ENCODE results near the gene KAT8. TPM values are rescaled to one million over a fixed set of nuclear protein-coding genes. Genes with fewer than 3 reads are reported as not detected.

The KAT8 gene
- total and polyA plus RNA-seq, 2 of the 13 experiments (the other 11 are each of a cell fraction or from before 2014, with no cell fraction given): 79.0 to 84.2 TPM

- TF ChIP-seq GABPA (IDR thresholded peaks at IDR 0.05; ENCODE audit: low read depth, low read length) (no peak), GABPA (CRISPR knock-in tag; IDR thresholded peaks at IDR 0.05; ENCODE audit: low read depth) (no peak), NONO (IDR thresholded peaks at IDR 0.05) (no peak), NONO (CRISPR knock-in tag; conservative IDR thresholded peaks at IDR 0.05) (no peak), ZNF672 (CRISPR knock-in tag; IDR thresholded peaks at IDR 0.05) (no peak), DMAP1 (CRISPR knock-in tag; IDR thresholded peaks at IDR 0.05) (no peak), ZNF33A (CRISPR knock-in tag; IDR thresholded peaks at IDR 0.05; ENCODE audit: borderline replicate concordance) (0 out of 2 replicates have a peak, but pooled peaks have one; percentile 61), ZBTB42 (CRISPR knock-in tag; IDR thresholded peaks at IDR 0.05) (peak; percentile 16; the same call in 1 of the 2 replicates), AGO2 (optimal IDR thresholded peaks at IDR 0.05; ENCODE audit: low read depth, low read length) (peak; percentile 29), SP4 (CRISPR knock-in tag; IDR thresholded peaks at IDR 0.05) (no peak), ZNF83 (CRISPR knock-in tag; IDR thresholded peaks at IDR 0.05; ENCODE audit: borderline replicate concordance) (peak; percentile 8; the same call in 1 of the 2 replicates), EP300 (IDR thresholded peaks at IDR 0.05; ENCODE audit: low read depth in 2 of 2, low read length in 2 of 2) (no peak), EP300 (CRISPR knock-in tag; IDR thresholded peaks at IDR 0.05; ENCODE audit: borderline replicate concordance) (0 out of 2 replicates have a peak, but pooled peaks have one; percentile 11), JUN (CRISPR knock-in tag; IDR thresholded peaks at IDR 0.05) (no peak), ZNF646 (CRISPR knock-in tag; IDR thresholded peaks at IDR 0.05) (no peak)
These were observed 8.5 kb upstream of the KAT8 start (continued) for GRCh38 chr16:31108794-31109558.

All from HepG2 (cell line).